Measurements from ENCODE around the gene VIPR2. TPM values are rescaled to one million over a fixed set of nuclear protein-coding genes. Genes with fewer than 3 reads are reported as not detected.

The VIPR2 gene
- total RNA-seq: 2.2 and 2.7 TPM in 2 replicates
- 1.2 and 2.4 TPM in 2 replicates for polyA plus RNA-seq

- no peak for TF ChIP-seq CTCF (IDR thresholded peaks at IDR 0.05; ENCODE audit: low read depth, low read length)
- Histone ChIP-seq H3K27me3 (peaks cover 39% of the 10 kb centered on the region), H3K4me3 (peak within 1 kb of the TSS; percentile 42), H3K9me3 (ENCODE audit: low read depth) (no peaks in the 10 kb centered on the region), H3K27ac (no peak within 1 kb of the TSS), H3K4me1 (ENCODE audit: low read depth) (peaks cover 19% of the 10 kb centered on the region), H3K36me3 (no peaks in the 10 kb centered on the region)
- no peak for DNase-seq (ENCODE audit: low read depth in 1 of 2, low spot score in 1 of 2)
Measured at GRCh38 chr7:159144758-159145489, at the start of gene VIPR2. Gene VIPR2 (minus strand): TSS chr7:159144867. CDS start chr7:159144771, 96 bp downstream.

- DNase-seq (ENCODE audit: low read depth in 1 of 2, low spot score in 1 of 2): no peak
- no peak for TF ChIP-seq CTCF (IDR thresholded peaks at IDR 0.05; ENCODE audit: low read depth, low read length)
- no peak overlapping the region for H3K4me3 ChIP-seq
- H3K36me3 ChIP-seq: no peaks in the 10 kb centered on the region
- no peaks in the 10 kb centered on the region for H3K27me3 ChIP-seq
- no peaks in the 10 kb centered on the region for H3K4me1 ChIP-seq (ENCODE audit: low read depth)
- no peak overlapping the region for H3K27ac ChIP-seq
- no peaks in the 10 kb centered on the region for H3K9me3 ChIP-seq (ENCODE audit: low read depth)
Measured at GRCh38 chr7:159193543-159194090, 49.0 kb upstream of the VIPR2 start.

- Histone ChIP-seq H3K4me3 (no peak overlapping the region), H3K36me3 (no peaks in the 10 kb centered on the region), H3K9me3 (ENCODE audit: low read depth) (no peaks in the 10 kb centered on the region), H3K27ac (no peak overlapping the region), H3K4me1 (ENCODE audit: low read depth) (no peaks in the 10 kb centered on the region), H3K27me3 (no peaks in the 10 kb centered on the region)
- TF ChIP-seq CTCF (IDR thresholded peaks at IDR 0.05; ENCODE audit: low read depth, low read length): no peak
- DNase-seq (ENCODE audit: low read depth in 1 of 2, low spot score in 1 of 2): no peak
Measured at GRCh38 chr7:159192725-159193453, 48.2 kb upstream of the VIPR2 start.

GRCh38 chr7:159192013-159192412, 47.3 kb upstream of the VIPR2 start:
- no peak for TF ChIP-seq CTCF (IDR thresholded peaks at IDR 0.05; ENCODE audit: low read depth, low read length)
- Histone ChIP-seq H3K4me3 (no peak overlapping the region), H3K9me3 (ENCODE audit: low read depth) (no peaks in the 10 kb centered on the region), H3K4me1 (ENCODE audit: low read depth) (no peaks in the 10 kb centered on the region), H3K36me3 (no peaks in the 10 kb centered on the region), H3K27ac (no peak overlapping the region), H3K27me3 (no peaks in the 10 kb centered on the region)
- DNase-seq (ENCODE audit: low read depth in 1 of 2, low spot score in 1 of 2): no peak

- no peaks in the 10 kb centered on the region for H3K36me3 ChIP-seq
- no peak for TF ChIP-seq CTCF (IDR thresholded peaks at IDR 0.05; ENCODE audit: low read depth, low read length)
Measured at GRCh38 chr7:159191236-159191635, 46.6 kb upstream of the VIPR2 start.

More at GRCh38 chr7:159191236-159191635, 46.6 kb upstream of the VIPR2 start:
- H3K27ac ChIP-seq: no peak overlapping the region
- no peaks in the 10 kb centered on the region for H3K27me3 ChIP-seq
- H3K4me3 ChIP-seq: no peak overlapping the region
- H3K4me1 ChIP-seq (ENCODE audit: low read depth): no peaks in the 10 kb centered on the region
- DNase-seq (ENCODE audit: low read depth in 1 of 2, low spot score in 1 of 2): no peak
- H3K9me3 ChIP-seq (ENCODE audit: low read depth): no peaks in the 10 kb centered on the region

Data from cardiac muscle cell (in vitro differentiated cells and primary cell).